T-helper 2 cell treated with Interferon-gamma antibody and Interleukin-4, amounts not matched to agents 5 μg/mL and 100 μg/mL, for 36 hours (primary cell): ENCODE data around the gene DGKQ.

Experiments
- DNase-seq: peaks from one replicate; pipeline ENCODE4 v3.0.0; 2021; ENCODE audit warnings: low spot score
- H3K27ac Mint-ChIP-seq: one replicate; pipeline ENCODE4 v1.8.0; 2021; ENCODE audit warnings: mild to moderate bottlenecking, mixed read lengths
- H3K27me3 Mint-ChIP-seq: one replicate; pipeline ENCODE4 v1.8.0; 2021; ENCODE audit warnings: low read depth, mixed read lengths
- H3K36me3 Mint-ChIP-seq: one replicate; pipeline ENCODE4 v1.8.0; 2021; ENCODE audit warnings: low read depth, mixed read lengths
- H3K4me1 Mint-ChIP-seq: one replicate; pipeline ENCODE4 v1.8.0; 2021; ENCODE audit warnings: low read depth, mixed read lengths
- H3K4me3 Mint-ChIP-seq: one replicate; pipeline ENCODE4 v1.8.0; 2022; ENCODE audit warnings: mild to moderate bottlenecking, moderate library complexity, mixed read lengths
- H3K9me3 Mint-ChIP-seq: one replicate; pipeline ENCODE4 v1.8.0; 2021; ENCODE audit warnings: mixed read lengths

The DGKQ gene

GRCh38 chr4:967113-968104, 6.0 kb downstream of the DGKQ start:
- H3K4me3 Mint-ChIP-seq: no peak overlapping the region
- H3K27ac Mint-ChIP-seq: no peak overlapping the region
- peaks cover 2% of the 10 kb centered on the region for H3K36me3 Mint-ChIP-seq
- peaks cover 3% of the 10 kb centered on the region for H3K4me1 Mint-ChIP-seq
- H3K9me3 Mint-ChIP-seq: no peaks in the 10 kb centered on the region
- H3K27me3 Mint-ChIP-seq: no peaks in the 10 kb centered on the region
- DNase-seq: no peak

DNA sequence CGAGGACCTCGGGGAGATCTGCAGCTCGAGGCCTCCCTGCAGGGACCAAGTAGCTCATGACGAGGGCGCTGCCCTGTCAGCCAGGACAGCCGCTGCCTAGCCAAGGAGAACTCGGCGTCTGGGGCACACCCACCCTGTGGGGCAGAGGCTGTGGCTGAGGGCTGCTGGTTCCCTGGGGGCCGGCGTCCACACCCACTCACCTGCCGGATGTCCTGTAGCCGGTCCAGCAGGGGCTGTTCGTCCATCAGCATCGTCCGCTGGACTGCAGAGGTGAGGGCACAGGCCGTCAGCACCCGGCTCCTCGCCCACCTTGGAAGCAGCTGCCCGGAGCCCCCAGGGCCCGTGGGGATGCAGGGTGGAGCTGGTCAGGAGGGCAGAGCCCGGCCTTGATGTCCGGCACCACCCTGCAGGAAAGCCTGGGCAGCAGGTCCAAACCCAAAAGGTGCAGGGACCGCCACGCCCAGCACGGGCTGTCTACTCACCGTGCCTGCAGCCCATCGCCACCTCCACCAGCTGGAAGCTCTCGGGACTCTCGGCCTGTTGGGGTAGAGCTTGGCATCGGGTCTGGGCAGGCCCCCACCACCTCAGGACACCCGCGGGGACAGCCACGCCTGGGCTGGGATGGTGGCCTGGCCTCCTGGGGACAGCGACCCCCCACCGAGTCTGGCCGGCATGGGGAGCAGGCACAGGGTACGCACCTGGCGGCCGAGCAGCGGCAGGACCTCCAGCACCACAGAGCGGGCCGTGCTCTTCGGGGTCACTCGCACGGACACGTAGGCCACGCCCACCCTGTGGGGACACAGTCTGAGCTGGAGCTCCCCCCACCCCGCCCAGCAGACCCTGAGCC, 6.9 kb downstream of the DGKQ start:
- no peak for DNase-seq
- Mint-ChIP-seq H3K27me3 (no peaks in the 10 kb centered on the region), H3K27ac (no peak overlapping the region), H3K9me3 (no peaks in the 10 kb centered on the region), H3K4me1 (peaks cover 3% of the 10 kb centered on the region), H3K4me3 (no peak overlapping the region), H3K36me3 (peaks cover 2% of the 10 kb centered on the region)

- Mint-ChIP-seq H3K9me3 (no peaks in the 10 kb centered on the region), H3K27ac (no peak overlapping the region), H3K36me3 (peaks cover 2% of the 10 kb centered on the region), H3K4me3 (no peak overlapping the region), H3K4me1 (peaks cover 3% of the 10 kb centered on the region), H3K27me3 (no peaks in the 10 kb centered on the region)
- DNase-seq: no peak
These were observed 7.6 kb downstream of the DGKQ start for GRCh38 chr4:965766-966134.

DNA sequence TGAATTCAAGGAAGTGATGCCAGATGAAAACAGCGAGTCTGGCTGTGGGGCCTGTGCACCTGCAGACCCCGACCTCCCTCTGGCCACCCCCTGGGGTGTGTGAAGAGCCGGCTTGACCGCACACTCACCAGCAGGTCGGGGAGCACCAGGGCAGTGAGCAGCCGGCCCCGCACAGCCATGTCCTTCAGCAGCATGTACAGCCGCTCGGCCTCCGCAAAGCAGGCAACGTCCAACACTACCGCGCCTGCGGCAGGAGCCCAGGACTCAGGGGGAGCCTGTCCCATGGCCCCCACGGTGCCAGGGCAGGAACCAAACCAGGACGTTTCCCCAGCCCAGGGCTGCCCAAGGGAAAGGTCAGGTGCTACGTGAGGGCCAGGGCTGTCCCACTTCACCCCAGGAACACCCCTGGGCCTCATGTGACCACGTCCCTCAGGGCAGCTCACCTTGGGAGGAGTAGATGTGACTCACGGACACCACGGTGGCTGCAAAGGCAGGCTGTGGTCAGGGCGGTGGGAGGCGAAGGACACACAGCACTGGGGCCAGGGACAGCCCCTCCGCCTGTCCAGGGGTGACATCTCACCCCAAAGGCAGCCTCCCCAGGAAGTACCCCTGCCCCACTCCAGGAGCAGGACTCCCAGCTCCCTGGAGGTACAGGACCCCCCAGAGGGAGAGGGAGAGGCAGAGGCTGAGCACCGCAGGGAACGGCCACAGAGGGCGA, 8.2 kb downstream of the DGKQ start:
- no peak overlapping the region for H3K27ac Mint-ChIP-seq
- H3K9me3 Mint-ChIP-seq: no peaks in the 10 kb centered on the region
- no peak for DNase-seq
- H3K4me1 Mint-ChIP-seq: no peaks in the 10 kb centered on the region
- peaks cover 2% of the 10 kb centered on the region for H3K36me3 Mint-ChIP-seq
- H3K27me3 Mint-ChIP-seq: no peaks in the 10 kb centered on the region
- no peak overlapping the region for H3K4me3 Mint-ChIP-seq

- no peaks in the 10 kb centered on the region for H3K27me3 Mint-ChIP-seq
- H3K27ac Mint-ChIP-seq: no peak overlapping the region
- H3K9me3 Mint-ChIP-seq: no peaks in the 10 kb centered on the region
- DNase-seq: no peak
- peaks cover 2% of the 10 kb centered on the region for H3K36me3 Mint-ChIP-seq
- no peak overlapping the region for H3K4me3 Mint-ChIP-seq
- no peaks in the 10 kb centered on the region for H3K4me1 Mint-ChIP-seq
These were observed 8.9 kb downstream of the DGKQ start for GRCh38 chr4:964346-965025.

DNA sequence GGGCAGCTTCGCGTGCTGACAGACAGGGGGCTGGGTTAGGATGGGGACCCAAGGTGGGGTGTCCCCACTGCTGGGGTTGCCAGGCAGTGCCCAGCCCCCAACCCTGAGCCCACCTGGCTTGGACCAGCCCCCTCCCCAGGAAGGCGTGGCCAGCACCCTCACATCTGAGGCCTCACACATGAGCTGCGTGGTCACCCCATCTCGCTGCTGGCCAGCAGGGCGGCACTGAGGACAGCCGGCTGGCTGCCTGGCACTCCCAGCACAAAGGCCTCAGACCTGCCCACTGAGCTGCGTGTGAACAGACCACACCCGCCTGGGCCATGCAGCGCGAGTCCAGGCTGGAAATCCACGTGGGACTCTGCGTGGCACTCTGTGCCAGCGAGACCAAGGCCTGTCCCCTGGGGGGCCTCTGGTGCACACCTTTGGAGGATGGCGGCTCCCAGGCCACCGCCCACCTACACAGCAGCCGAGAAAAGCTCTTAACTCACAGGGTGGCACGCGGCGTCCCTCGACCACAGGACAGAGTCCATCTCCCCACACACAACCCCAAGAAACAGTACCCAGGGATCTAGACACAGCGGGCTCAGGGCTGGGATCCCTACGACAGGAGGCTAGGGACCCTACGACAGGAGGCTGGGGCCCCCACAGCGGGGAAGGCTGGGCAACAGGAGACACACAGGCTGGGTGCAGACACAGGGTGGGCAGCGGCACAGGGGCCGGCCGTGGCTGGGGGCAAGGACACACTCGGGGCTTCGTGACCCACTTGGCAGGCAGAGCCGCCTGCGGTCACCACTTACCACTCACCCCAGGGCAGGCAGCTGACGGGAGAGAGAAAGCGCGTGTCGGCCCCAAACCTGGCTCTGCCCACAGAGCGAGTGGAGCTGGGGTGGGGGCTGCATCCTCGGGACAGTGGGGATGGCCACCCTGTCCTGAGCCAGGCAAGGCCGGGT, 9.8 kb downstream of the DGKQ start:
- peaks cover 2% of the 10 kb centered on the region for H3K36me3 Mint-ChIP-seq
- H3K27me3 Mint-ChIP-seq: no peaks in the 10 kb centered on the region
- H3K4me1 Mint-ChIP-seq: no peaks in the 10 kb centered on the region
- no peaks in the 10 kb centered on the region for H3K9me3 Mint-ChIP-seq
- no peak for DNase-seq
- no peak overlapping the region for H3K4me3 Mint-ChIP-seq
- H3K27ac Mint-ChIP-seq: no peak overlapping the region

- no peak for DNase-seq
- H3K4me1 Mint-ChIP-seq: no peaks in the 10 kb centered on the region
- H3K27me3 Mint-ChIP-seq: no peaks in the 10 kb centered on the region
- H3K4me3 Mint-ChIP-seq: no peak overlapping the region
- H3K9me3 Mint-ChIP-seq: no peaks in the 10 kb centered on the region
- H3K36me3 Mint-ChIP-seq: peaks cover 2% of the 10 kb centered on the region
- H3K27ac Mint-ChIP-seq: no peak overlapping the region
These were observed 10.8 kb downstream of the DGKQ start for GRCh38 chr4:962231-963208.

- DNase-seq: no peak
- H3K9me3 Mint-ChIP-seq: no peaks in the 10 kb centered on the region
- no peaks in the 10 kb centered on the region for H3K4me1 Mint-ChIP-seq
- peaks cover 2% of the 10 kb centered on the region for H3K36me3 Mint-ChIP-seq
- H3K4me3 Mint-ChIP-seq: no peak overlapping the region
- H3K27ac Mint-ChIP-seq: no peak overlapping the region
- no peaks in the 10 kb centered on the region for H3K27me3 Mint-ChIP-seq
These were observed 11.8 kb downstream of the DGKQ start for GRCh38 chr4:961351-962230.

DNA sequence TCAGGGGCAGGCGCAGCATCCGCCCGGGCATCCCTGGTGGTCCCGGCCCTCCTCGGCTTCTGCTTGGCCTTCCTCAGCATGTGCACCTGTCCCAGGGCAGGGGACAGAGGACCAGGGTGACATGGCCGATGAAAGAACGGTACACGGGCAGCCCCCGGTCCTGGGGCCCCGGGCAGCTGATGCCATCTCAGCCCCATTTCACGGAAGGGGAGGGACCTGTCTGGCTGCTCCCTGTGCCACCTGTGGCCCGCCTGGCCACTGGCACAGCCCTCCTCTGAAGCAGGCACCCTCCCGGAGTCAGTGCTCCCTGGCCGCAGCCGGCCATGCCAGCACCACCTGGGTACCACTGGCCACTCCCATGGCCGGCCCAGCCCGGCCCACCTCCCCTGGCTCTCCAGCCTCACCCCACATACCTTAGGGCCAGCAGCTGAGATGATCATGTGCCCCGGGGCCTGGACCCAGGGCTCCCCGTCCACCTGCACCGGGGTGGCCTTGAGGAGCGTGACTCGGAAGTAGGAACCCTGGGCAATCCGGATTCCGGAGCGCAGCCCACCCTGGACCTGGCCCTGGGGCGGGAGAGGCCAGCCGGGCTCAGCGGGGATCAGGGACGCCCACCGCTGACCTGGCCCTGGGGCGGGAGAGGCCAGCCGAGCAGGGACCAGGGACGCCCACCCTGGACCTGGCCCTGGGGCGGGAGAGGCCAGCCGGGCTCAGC, 12.6 kb downstream of the DGKQ start:
- H3K9me3 Mint-ChIP-seq: no peaks in the 10 kb centered on the region
- H3K4me1 Mint-ChIP-seq: no peaks in the 10 kb centered on the region
- DNase-seq: no peak
- H3K4me3 Mint-ChIP-seq: no peak overlapping the region
- H3K27ac Mint-ChIP-seq: no peak overlapping the region
- no peaks in the 10 kb centered on the region for H3K27me3 Mint-ChIP-seq
- H3K36me3 Mint-ChIP-seq: no peaks in the 10 kb centered on the region

GRCh38 chr4:960140-960635, 13.2 kb downstream of the DGKQ start:
- no peaks in the 10 kb centered on the region for H3K4me1 Mint-ChIP-seq
- no peaks in the 10 kb centered on the region for H3K36me3 Mint-ChIP-seq
- no peak overlapping the region for H3K27ac Mint-ChIP-seq
- H3K9me3 Mint-ChIP-seq: no peaks in the 10 kb centered on the region
- H3K4me3 Mint-ChIP-seq: no peak overlapping the region
- H3K27me3 Mint-ChIP-seq: no peaks in the 10 kb centered on the region
- DNase-seq: no peak
